Kidney (tissue), 14 donors: ENCODE results near the gene DUOX1. TPM values are rescaled to one million over a fixed set of nuclear protein-coding genes. Genes with fewer than 3 reads are reported as not detected.

Experiments used
- DNase-seq, 5 donors: peaks; one replicate each; pipeline ENCODE4 v3.0.0-alpha.2; 2013 to 2020
- FAIRE-seq: peaks from 2 replicates; lab custom pipeline; 2012; peaks lifted over from hg19 to GRCh38; lab: Jason Lieb, UNC
- H3K27ac ChIP-seq, 2 donors: one replicate each; pipeline ENCODE4 v1.7.0; 2013; ENCODE audit warnings: low read depth in 2 of 2, low read length in 2 of 2, inconsistent platforms in 1 of 2
- H3K27me3 ChIP-seq: one replicate; pipeline ENCODE4 v1.7.1; 2013; ENCODE audit warnings: low read length, inconsistent platforms; ENCODE audit not compliant: control insufficient read depth, insufficient read depth
- H3K36me3 ChIP-seq, 3 donors: one replicate each; pipeline versions ENCODE4 v1.7.0 to v1.7.1; 2013; ENCODE audit warnings: low read length in 3 of 3, control low read depth in 1 of 3, inconsistent platforms in 1 of 3; ENCODE audit not compliant: insufficient read depth in 3 of 3, control insufficient read depth in 2 of 3
- H3K4me1 ChIP-seq, 3 donors: one replicate each; pipeline versions ENCODE4 v1.7.0 to v1.7.1; 2013; ENCODE audit warnings: low read length in 3 of 3, inconsistent platforms in 1 of 3, low read depth in 1 of 3; ENCODE audit not compliant: control insufficient read depth in 2 of 3, insufficient read depth in 2 of 3
- H3K4me3 ChIP-seq, 3 donors: one replicate each; pipeline versions ENCODE4 v1.7.0 to v1.8.1; 2013; ENCODE audit warnings: low read length in 3 of 3, control low read depth in 1 of 3, inconsistent platforms in 1 of 3
- H3K9ac ChIP-seq, 3 donors: one replicate each; pipeline versions ENCODE4 v1.7.0 to v1.7.1; 2013; ENCODE audit warnings: low read length in 3 of 3, control low read depth in 1 of 3, inconsistent platforms in 1 of 3
- H3K9me3 ChIP-seq, 3 donors: one replicate each; pipeline versions ENCODE4 v1.7.0 to v1.7.1; 2013; ENCODE audit warnings: low read length in 3 of 3, control low read depth in 1 of 3, inconsistent platforms in 1 of 3; ENCODE audit not compliant: control insufficient read depth in 2 of 3, insufficient read depth in 1 of 3
- intact Hi-C: fragments of 100-400 bp; cut with DNase I; formaldehyde crosslinking; loops from one replicate; pipeline ENCODE4 v1.11.1; 2022
- polyA plus RNA-seq: library from polyadenylated mRNA; stranded (reverse); fragments of 350-450 nt; fragmentation: Illumina TruSeq; extraction: RNeasy Lipid Tissue Mini Kit (QIAGEN cat#74804); gene quantifications from one replicate; pipeline ENCODE4 v1.2.3, GENCODE V29; 2014; ENCODE audit warnings: low read depth, low replicate concordance; ENCODE audit not compliant: insufficient read depth
- total RNA-seq: library from RNA; stranded (reverse); fragmentation: NEBNext Ultra II Directional; extraction: Animal tissue kit (Norgen Biotek cat#: 25700); gene quantifications from one replicate; pipeline ENCODE4 v1.2.1, GENCODE V29; 2021
- TF ChIP-seq, protein P1 (sequence below): IDR thresholded peaks from 3 replicates; pipeline ENCODE4 v1.5.1; 2012; ENCODE audit warnings: mild to moderate bottlenecking, moderate library complexity, borderline replicate concordance; ENCODE audit not compliant: insufficient read depth; ENCODE audit errors: extremely low read depth
- donor health status: control.
- donor health status: control.
- donor health status: control.
- donor health status: control.
- donor health status: control.
- donor health status: DM: yes; HTN: yes; CAD: no.
- donor health status: Normal renal cell carcinoma (clear cell type).

The DUOX1 gene
- total and polyA plus RNA-seq, 2 donors from 2014 or later: 0.26 to 1.6 TPM

- FAIRE-seq: no peak
- Histone ChIP-seq H3K9me3 (no peaks in the 10 kb centered on the region), H3K4me3 (no peak overlapping the region), H3K27me3 (no peaks in the 10 kb centered on the region), H3K36me3 (no peaks in the 10 kb centered on the region), H3K9ac (no peak overlapping the region), H3K27ac (no peak overlapping the region), H3K4me1 (no peaks in the 10 kb centered on the region)
- no peak for DNase-seq
- TF ChIP-seq, protein P1, sequence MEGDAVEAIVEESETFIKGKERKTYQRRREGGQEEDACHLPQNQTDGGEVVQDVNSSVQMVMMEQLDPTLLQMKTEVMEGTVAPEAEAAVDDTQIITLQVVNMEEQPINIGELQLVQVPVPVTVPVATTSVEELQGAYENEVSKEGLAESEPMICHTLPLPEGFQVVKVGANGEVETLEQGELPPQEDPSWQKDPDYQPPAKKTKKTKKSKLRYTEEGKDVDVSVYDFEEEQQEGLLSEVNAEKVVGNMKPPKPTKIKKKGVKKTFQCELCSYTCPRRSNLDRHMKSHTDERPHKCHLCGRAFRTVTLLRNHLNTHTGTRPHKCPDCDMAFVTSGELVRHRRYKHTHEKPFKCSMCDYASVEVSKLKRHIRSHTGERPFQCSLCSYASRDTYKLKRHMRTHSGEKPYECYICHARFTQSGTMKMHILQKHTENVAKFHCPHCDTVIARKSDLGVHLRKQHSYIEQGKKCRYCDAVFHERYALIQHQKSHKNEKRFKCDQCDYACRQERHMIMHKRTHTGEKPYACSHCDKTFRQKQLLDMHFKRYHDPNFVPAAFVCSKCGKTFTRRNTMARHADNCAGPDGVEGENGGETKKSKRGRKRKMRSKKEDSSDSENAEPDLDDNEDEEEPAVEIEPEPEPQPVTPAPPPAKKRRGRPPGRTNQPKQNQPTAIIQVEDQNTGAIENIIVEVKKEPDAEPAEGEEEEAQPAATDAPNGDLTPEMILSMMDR: no peak
- intact Hi-C loops: no loop called here
Measured at GRCh38 chr15:45144775-45145174, 15.0 kb downstream of the DUOX1 start.

DNA sequence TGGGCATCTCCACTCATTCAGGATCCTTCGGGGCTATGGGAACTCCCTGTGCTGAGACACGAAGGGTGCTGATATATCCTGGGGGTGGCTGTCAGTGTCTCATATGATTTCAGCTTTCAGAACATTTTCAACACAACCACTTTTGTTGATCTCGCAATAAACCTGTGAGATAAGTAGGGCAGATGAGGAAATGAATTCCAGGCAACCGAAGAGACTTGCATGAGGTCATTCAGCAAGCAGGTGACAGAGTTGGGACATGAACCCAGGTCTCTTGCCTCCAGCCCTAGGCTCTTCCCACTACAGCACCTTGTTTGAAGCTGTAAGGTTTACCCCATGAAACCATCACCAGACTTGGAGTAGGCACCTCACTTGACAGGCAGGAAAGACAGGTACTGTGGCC is 16.6 kb downstream of the DUOX1 start:
- no peak for DNase-seq
- intact Hi-C loops: no loop called here
- TF ChIP-seq, protein P1: no peak
- Histone ChIP-seq H3K9me3 (no peaks in the 10 kb centered on the region), H3K27ac (no peak overlapping the region), H3K4me3 (no peak overlapping the region), H3K9ac (no peak overlapping the region), H3K27me3 (no peaks in the 10 kb centered on the region), H3K4me1 (no peaks in the 10 kb centered on the region), H3K36me3 (no peaks in the 10 kb centered on the region)
- no peak for FAIRE-seq

GRCh38 chr15:45147606-45148005 is 17.8 kb downstream of the DUOX1 start:
- Histone ChIP-seq H3K4me1 (no peaks in the 10 kb centered on the region), H3K4me3 (no peak overlapping the region), H3K36me3 (no peaks in the 10 kb centered on the region)

More at GRCh38 chr15:45147606-45148005, 17.8 kb downstream of the DUOX1 start:
- Histone ChIP-seq H3K27ac (no peak overlapping the region), H3K9ac (no peak overlapping the region), H3K27me3 (no peaks in the 10 kb centered on the region), H3K9me3 (no peaks in the 10 kb centered on the region)
- FAIRE-seq (no peak), DNase-seq (no peak)
- TF ChIP-seq, protein P1: no peak
- intact Hi-C loops: no loop called here
